ENCODE results near the gene VANGL1.

The VANGL1 gene

DNA sequence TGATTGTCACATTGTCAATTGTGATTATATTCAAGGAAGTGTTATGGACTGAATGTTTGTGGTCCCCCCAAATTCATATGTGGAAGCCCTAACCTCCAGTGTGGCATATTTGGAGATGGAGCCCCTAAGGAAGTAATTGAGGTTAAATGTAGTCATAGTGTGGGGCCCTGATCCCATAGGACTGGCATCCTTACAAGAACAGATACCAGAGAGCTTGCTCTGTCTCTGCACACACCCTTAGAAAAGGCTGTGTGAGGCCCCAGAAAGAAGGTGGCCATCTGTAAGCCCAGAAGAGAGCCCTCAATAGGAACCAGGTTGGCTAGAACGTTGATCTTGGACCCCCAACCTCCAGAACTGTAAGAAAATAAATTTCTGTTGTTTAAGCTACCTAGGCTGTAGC, 28.1 kb downstream of the VANGL1 start:
- DNase-seq: no peak

GRCh38 chr1:115670476-115671175, 28.9 kb downstream of the VANGL1 start:
- DNase-seq: no peak

GRCh38 chr1:115671176-115671934, 29.6 kb downstream of the VANGL1 start:
- DNase-seq: no peak

DNA sequence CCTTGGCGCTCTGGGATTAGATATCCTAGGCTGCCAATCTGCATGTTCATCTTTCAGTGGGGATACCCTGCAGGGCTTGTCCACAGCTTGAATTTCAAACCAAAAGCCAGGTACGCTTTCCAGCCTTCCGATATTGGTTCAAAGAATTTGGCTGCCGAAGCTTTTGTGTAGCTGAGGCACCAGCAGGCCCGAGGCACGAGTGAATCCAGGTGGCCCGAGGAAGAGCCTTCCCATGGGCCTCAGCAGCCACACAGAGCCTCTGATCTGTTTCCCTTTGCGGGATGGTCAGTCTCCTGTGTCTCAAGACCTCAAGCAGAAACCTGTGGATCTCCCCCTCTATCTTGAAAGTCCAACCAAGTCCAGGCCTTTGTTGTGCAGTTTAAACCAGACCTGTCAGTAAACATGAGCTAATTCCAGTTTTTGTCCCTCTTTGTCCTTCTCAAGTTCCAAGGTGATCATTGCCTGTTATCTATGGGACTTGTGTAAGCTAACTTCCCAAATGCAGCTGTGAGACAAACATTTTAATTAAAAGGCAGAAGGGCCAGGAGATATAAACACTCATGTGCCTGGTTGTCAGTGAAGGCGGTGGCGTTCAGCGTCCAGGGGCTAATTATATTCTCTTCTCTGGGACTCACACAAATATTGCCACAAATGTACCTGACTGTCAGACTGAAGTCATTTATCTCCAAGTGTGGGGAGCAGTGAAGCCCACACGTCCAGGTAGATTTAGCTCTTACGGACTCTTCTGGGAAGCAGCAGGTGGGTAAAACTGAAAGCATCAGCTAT, 30.6 kb downstream of the VANGL1 start:
- no peak for DNase-seq

GRCh38 chr1:115676498-115677181, 34.9 kb downstream of the VANGL1 start:
- DNase-seq: no peak

DNA sequence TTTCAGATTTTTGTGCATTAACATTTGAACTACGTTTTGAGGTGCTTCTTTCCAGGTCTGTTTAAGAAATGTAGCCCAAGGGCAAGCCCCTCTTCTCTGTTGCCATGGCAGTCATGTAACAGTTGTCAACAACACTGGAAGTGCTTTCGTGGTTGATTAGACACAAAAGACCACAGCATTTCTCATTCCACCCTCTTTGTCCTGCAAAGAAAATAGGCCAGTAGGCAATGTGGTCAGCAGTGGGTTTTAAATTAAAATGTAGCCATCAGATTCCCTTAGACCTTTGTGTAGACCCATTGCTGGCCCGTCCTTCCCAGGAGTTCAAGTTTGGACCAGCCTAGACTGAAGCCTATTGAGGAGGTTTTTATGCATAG, 35.4 kb downstream of the VANGL1 start:
- DNase-seq: no peak

GRCh38 chr1:115677565-115677964, 35.8 kb downstream of the VANGL1 start:
- DNase-seq: no peak

- no peak for DNase-seq
Measured at GRCh38 chr1:115678141-115678540, 36.4 kb downstream of the VANGL1 start.

GRCh38 chr1:115679141-115679611, 37.4 kb downstream of the VANGL1 start:
- no peak for DNase-seq

GRCh38 chr1:115680730-115681111, 39.0 kb downstream of the VANGL1 start:
- DNase-seq: no peak

DNA sequence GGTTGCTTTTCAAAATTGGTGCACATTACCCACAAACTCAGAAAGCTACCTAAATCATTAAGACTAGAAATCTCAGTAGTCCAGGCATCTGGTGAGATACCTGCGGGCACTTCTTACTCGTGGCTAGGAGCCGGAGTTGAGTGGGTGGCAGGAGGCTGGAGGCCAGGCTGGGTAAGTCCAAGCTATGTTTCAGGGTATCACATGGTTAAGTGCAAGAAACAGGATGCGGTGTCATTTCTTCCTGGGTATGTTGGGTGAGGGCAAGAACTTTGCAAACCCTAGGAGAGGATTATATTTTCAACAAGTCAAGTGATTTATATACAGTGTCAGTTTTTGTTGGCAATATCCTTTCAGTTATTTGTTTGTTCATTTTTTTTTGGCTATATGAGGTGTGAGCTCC, 41.0 kb downstream of the VANGL1 start:
- DNase-seq: no peak

DNA sequence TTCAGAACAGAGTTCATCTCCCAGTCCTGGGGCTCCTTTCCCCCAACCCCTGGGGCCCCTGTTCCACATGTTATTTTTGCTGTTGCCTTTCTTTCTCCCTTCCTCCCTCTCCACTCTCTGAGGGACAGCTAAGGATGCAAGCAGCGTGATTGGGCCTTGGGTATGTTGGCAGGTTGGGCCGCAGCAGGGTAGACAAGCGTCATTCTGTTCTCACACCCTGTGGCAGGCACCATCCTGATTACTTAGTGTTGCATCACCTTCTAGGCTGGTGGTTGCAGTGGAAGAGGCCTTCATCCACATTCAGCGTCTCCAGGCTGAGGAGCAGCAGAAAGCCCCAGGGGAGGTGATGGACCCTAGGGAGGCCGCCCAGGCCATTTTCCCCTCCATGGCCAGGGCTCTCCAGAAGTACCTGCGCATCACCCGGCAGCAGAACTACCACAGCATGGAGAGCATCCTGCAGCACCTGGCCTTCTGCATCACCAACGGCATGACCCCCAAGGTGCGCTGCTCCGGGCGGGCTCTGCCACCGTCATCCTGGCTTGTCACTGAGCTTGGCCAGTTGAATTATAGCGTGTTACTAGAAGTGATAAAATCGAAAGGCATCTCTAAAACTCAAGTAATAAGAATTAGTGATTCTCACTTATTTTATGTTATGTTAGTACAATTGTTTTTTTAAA, 43.4 kb downstream of the VANGL1 start:
- DNase-seq: no peak

DNA sequence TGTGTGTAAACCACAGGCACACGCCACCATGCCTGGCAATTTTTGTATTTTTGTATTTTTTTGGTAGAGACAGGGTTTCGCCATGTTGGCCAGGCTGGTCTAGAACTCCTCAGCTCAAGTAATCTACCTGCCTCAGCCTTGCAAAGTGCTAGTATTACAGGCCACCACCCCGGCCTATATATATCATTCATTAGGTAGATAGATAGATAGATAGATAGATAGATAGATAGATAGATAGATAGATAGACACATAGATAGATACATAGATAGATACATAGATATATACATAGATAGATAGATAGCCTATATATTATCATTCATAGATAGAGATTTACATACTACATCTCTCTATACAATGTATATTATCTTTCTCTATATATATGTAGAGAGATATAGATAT, 46.0 kb downstream of the VANGL1 start:
- no peak for DNase-seq

DNA sequence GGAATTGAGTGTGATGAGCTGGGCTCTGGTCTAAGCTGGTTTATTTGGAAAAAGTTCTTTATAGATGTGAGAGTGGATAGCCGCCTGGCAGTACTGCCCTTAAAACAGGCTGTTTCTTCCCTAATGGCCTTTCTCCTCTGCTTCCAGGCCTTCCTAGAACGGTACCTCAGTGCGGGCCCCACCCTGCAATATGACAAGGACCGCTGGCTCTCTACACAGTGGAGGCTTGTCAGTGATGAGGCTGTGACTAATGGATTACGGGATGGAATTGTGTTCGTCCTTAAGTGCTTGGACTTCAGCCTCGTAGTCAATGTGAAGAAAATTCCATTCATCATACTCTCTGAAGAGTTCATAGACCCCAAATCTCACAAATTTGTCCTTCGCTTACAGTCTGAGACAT, 49.2 kb downstream of the VANGL1 start:
- DNase-seq: no peak

GRCh38 chr1:115692224-115692623, 50.5 kb downstream of the VANGL1 start:
- DNase-seq: no peak

DNA sequence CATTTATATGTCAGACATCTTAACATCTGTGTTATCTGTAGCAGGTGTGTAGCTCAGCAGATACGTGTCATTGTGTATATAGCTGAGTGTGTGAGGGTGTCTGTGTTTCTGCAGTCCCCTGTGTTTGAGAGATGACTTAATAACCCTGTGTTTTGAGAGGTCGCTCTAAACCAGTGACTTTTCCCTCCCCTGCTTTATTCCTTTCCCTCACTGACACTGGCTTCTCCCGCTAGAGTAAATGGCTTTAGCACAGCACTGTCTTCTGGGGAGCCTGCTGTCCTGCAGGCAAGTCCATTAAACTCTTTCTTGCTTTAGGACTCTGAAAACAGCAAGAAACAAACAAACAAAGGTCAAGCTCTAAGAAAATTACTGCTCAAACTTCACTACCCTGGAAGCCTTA, 53.0 kb downstream of the VANGL1 start:
- DNase-seq: no peak

GRCh38 chr1:115697619-115698018, 55.8 kb downstream of the VANGL1 start:
- DNase-seq: no peak

GRCh38 chr1:115701090-115701489, 59.3 kb downstream of the VANGL1 start:
- no peak for DNase-seq

GRCh38 chr1:115702959-115703358, 61.2 kb downstream of the VANGL1 start:
- DNase-seq: no peak

DNA sequence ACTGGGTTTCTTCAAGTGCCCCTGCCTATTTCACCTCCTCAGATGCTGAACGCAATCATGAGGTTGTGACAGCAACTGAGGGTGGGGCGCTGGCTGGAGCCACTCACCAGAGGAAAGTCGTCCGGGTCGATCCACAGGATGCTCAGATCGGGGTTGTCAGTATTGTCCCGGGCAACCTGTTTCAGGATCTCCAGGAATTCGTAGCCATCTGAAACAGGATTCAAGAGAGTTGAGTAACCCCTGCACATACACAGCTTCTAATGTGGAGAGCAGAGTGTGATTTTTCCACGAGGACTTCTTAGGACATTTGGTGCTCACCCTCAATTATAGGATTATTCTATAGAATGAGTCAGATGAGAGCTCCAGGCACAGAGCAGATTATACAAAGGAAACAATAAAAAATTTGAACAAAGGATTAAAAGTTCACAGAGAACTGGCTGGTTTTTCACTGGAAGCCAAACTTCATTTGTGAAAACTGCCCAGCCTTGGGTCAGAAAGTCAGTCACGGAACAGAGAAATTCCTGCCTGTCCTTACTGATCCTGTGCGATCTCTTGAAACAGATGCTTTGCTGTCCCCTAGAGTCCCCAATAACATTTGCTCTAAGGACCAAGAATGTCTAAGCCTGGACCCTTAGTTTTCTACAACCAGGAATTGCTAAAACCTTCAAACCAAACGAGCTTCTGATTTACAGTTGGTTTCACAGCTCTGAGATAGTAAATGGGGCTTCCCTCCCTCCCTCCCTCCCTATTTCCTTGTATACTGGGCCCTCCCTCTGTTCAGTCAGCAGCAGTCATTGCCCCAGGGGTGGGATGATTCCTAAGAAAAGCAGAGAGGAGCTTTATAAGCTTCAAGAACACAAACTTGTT, 63.5 kb downstream of the VANGL1 start:
- no peak for DNase-seq

GRCh38 chr1:115705963-115706362, 64.2 kb downstream of the VANGL1 start:
- no peak for DNase-seq

Data from Kasumi-1 (cell line).